Calu3 (cell line): Measurements from ENCODE around the gene SLC31A1. TPM values are rescaled to one million over a fixed set of nuclear protein-coding genes. Genes with fewer than 3 reads are reported as not detected.

Experiments used
- BruUV-seq: library from RNA; stranded (reverse); fragments of 400-500 nt; replicated peaks from 2 replicates; lab custom pipeline; 2021; lab: Mats Ljungman, UMichigan
- CTCF ChIA-PET: fragments of 300-600 bp; sonication (Branson Sonifier 250); formaldehyde crosslinking; loops from one replicate; lab custom pipeline; 2022; ENCODE audit warnings: antibody characterized with exemption; lab: Charles Lee
- DNase-seq: peaks from one replicate; pipeline ENCODE4 v3.0.0; 2022
- H3K27ac Mint-ChIP-seq: one replicate; pipeline ENCODE4 v1.8.0; 2022; ENCODE audit warnings: mixed read lengths; ENCODE audit not compliant: unreplicated experiment
- H3K27me3 Mint-ChIP-seq: one replicate; pipeline ENCODE4 v1.8.0; 2022; ENCODE audit warnings: mixed read lengths; ENCODE audit not compliant: unreplicated experiment
- H3K36me3 Mint-ChIP-seq: one replicate; pipeline ENCODE4 v1.8.0; 2022; ENCODE audit warnings: mild to moderate bottlenecking, moderate library complexity, mixed read lengths; ENCODE audit not compliant: insufficient read depth, unreplicated experiment
- H3K4me1 Mint-ChIP-seq: one replicate; pipeline ENCODE4 v1.8.0; 2022; ENCODE audit warnings: mild to moderate bottlenecking, low read depth, mixed read lengths; ENCODE audit not compliant: unreplicated experiment
- H3K4me3 Mint-ChIP-seq: one replicate; pipeline ENCODE4 v1.8.0; 2022; ENCODE audit warnings: mild to moderate bottlenecking, low read depth, moderate library complexity, mixed read lengths; ENCODE audit not compliant: unreplicated experiment
- H3K9me3 Mint-ChIP-seq: one replicate; pipeline ENCODE4 v1.8.0; 2022; ENCODE audit warnings: low read depth, mixed read lengths; ENCODE audit not compliant: unreplicated experiment
- intact Hi-C: fragments of 100-400 bp; cut with micrococcal nuclease; formaldehyde crosslinking; loops from one replicate; pipeline ENCODE4 v1.10.0; 2022; ENCODE audit not compliant: unreplicated experiment
- total RNA-seq: library from RNA; stranded (reverse); gene quantifications from 2 replicates; pipeline ENCODE4 v1.2.3, GENCODE V29; 2022
- TF ChIP-seq, protein P1 (sequence below): fragments of 200-600 bp; IDR thresholded peaks from one replicate; pipeline ENCODE4 v1.8.0; 2022; ENCODE audit warnings: antibody characterized with exemption; ENCODE audit not compliant: unreplicated experiment

Gene SLC31A1
- total RNA-seq, 1 experiment from 2014 or later: 21.0 TPM

GRCh38 chr9:113210815-113211214 lies 10.5 kb upstream of the SLC31A1 start:
- no peak for DNase-seq
- Mint-ChIP-seq H3K27me3 (no peaks in the 10 kb centered on the region), H3K27ac (no peak overlapping the region), H3K36me3 (no peaks in the 10 kb centered on the region), H3K4me3 (no peak overlapping the region), H3K4me1 (peaks cover 8% of the 10 kb centered on the region), H3K9me3 (no peaks in the 10 kb centered on the region)
- CTCF ChIA-PET: interaction anchor here (0.7 kb wide), 1 partner anchor 31 kb away, joined by 4 read pairs; no protein-coding TSS in a partner anchor
- BruUV-seq: no TSS peak
- intact Hi-C loops: no loop called here
- TF ChIP-seq, protein P1, sequence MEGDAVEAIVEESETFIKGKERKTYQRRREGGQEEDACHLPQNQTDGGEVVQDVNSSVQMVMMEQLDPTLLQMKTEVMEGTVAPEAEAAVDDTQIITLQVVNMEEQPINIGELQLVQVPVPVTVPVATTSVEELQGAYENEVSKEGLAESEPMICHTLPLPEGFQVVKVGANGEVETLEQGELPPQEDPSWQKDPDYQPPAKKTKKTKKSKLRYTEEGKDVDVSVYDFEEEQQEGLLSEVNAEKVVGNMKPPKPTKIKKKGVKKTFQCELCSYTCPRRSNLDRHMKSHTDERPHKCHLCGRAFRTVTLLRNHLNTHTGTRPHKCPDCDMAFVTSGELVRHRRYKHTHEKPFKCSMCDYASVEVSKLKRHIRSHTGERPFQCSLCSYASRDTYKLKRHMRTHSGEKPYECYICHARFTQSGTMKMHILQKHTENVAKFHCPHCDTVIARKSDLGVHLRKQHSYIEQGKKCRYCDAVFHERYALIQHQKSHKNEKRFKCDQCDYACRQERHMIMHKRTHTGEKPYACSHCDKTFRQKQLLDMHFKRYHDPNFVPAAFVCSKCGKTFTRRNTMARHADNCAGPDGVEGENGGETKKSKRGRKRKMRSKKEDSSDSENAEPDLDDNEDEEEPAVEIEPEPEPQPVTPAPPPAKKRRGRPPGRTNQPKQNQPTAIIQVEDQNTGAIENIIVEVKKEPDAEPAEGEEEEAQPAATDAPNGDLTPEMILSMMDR: no peak

DNA sequence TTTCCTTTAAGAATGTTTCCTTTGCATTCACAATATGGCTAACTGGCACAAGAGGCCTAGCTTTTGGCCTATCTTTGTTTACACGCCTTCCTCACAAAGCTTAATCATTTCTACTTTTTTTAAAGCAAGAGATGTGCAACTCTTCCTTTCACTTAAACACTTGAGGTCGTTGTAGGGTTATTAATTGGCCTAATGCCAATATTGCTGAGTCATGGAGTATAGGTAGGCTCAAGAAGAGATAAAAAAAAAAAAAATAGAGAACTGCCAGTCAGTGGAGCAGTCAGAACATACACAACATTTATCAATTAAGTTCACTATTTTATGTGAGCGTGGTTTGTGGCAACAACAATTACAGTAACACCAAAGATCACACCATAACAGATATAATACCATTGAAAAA lies 6.2 kb upstream of the SLC31A1 start:
- no peak overlapping the region for H3K4me3 Mint-ChIP-seq
- no peak for DNase-seq
- no peak overlapping the region for H3K27ac Mint-ChIP-seq
- TF ChIP-seq, protein P1: no peak
- no peaks in the 10 kb centered on the region for H3K27me3 Mint-ChIP-seq
- H3K36me3 Mint-ChIP-seq: no peaks in the 10 kb centered on the region
- no peaks in the 10 kb centered on the region for H3K9me3 Mint-ChIP-seq
- intact Hi-C loops: no loop called here
- peaks cover 18% of the 10 kb centered on the region for H3K4me1 Mint-ChIP-seq
- no TSS peak for BruUV-seq
- CTCF ChIA-PET: no interaction called here

DNA sequence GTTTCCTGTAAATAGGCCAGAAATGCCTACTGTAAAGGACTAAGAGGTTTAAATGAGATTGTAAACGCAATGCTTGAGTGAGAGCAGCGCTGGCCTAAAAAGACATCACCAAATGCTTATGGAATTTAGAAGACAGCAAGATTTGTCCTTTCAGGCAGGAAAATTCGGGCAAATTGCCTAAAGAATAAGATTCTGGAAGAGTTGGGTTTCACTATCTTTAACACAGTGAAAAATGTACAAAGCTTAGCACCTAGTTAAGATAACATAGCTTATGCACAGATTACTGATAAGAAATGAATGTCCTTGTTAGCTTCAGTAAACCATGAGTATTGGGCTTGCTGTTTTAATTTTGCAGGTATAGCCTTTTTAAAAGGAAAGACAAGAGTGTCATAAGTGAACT lies 4.9 kb upstream of the SLC31A1 start:
- DNase-seq: no peak
- Mint-ChIP-seq H3K27ac (no peak overlapping the region), H3K27me3 (no peaks in the 10 kb centered on the region), H3K36me3 (peaks cover 12% of the 10 kb centered on the region), H3K4me3 (no peak overlapping the region), H3K9me3 (no peaks in the 10 kb centered on the region), H3K4me1 (peaks cover 18% of the 10 kb centered on the region)
- TF ChIP-seq, protein P1: no peak
- intact Hi-C loops: no loop called here
- BruUV-seq: no TSS peak
- CTCF ChIA-PET: no interaction called here

- CTCF ChIA-PET: interaction anchor here (1.6 kb wide), 1 partner anchor 56 kb away, joined by 3 read pairs; the partner anchor contains the start of genes CDC26 and PRPF4
- DNase-seq: no peak
- BruUV-seq: no TSS peak
- intact Hi-C loops: no loop called here
- Mint-ChIP-seq H3K27me3 (no peaks in the 10 kb centered on the region), H3K4me3 (peak overlapping the region; percentile 92), H3K27ac (no peak overlapping the region), H3K9me3 (no peaks in the 10 kb centered on the region), H3K4me1 (peaks cover 24% of the 10 kb centered on the region), H3K36me3 (peaks cover 25% of the 10 kb centered on the region)
- TF ChIP-seq, protein P1: no peak
Observed at GRCh38 chr9:113219186-113219936, 2.0 kb upstream of the SLC31A1 start.
